Measurements from ENCODE around the gene SLC45A3.

- TF ChIP-seq POLR2AphosphoS5 (IDR thresholded peaks at IDR 0.05; ENCODE audit: low read depth, low read length) (no peak), TAF1 (IDR thresholded peaks at IDR 0.05; ENCODE audit: borderline replicate concordance, insufficient read depth, low read length) (no peak), REST (IDR thresholded peaks at IDR 0.05; ENCODE audit: insufficient read depth in 1 of 2, low read depth in 2 of 2, low read length in 2 of 2) (no peak)
Measured at GRCh38 chr1:205662135-205662738, 18.1 kb downstream of the SLC45A3 start.
